ENCODE measurements around the gene ATL2.
A peak's percentile ranks its signal among the peaks of the same experiment; 100 is the strongest.
"Not testable (repeated sequence)": the region's sequence is repeated elsewhere in the genome, so short reads cannot be mapped to it uniquely, and the experiment has no call there.

Gene ATL2

DNA sequence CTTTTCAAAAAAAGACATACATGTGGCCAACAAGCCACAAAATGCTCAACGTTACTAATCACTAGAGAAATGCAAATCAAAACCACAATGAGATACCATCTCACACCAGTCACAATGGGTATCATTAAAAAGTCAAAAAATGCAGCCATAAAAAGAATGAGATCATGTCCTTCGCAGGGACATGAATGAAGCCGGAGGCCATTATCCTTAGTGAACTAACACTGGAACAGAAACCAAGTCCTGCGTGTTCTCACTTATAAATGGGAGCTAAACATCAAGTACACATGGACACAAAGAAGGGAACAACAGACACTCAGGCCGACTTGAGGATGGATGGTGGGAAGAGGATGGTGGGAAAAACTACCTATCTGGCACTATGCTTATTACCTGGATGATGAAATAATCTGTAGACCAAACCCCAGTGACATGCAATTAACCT lies 17.8 kb upstream of the ATL2 start:
- peak; percentile 48 for FAIRE-seq
- DNase-seq (ENCODE audit: extremely low spot score, insufficient read length, low read depth), result no peak

DNA sequence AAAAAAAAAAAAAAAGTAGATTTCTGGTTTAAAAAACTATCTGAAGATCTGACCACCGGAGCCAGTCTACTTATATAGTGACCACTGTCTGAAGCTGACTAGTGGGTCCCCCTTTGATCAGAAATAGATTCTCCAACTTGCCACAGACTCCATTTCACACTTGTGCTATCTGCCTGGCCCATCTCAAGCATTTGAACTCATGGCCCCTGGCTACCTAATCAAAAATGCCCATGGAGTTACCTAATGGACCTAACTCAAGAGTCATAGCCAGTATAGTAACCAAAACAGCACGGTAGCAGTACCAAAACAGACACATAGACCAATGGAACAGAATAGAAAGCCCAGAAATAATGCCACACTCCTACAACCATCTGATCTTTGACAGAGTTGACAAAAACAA lies 17.0 kb upstream of the ATL2 start:
- DNase-seq (ENCODE audit: extremely low spot score, insufficient read length, low read depth) (no peak), FAIRE-seq (no peak)

DNA sequence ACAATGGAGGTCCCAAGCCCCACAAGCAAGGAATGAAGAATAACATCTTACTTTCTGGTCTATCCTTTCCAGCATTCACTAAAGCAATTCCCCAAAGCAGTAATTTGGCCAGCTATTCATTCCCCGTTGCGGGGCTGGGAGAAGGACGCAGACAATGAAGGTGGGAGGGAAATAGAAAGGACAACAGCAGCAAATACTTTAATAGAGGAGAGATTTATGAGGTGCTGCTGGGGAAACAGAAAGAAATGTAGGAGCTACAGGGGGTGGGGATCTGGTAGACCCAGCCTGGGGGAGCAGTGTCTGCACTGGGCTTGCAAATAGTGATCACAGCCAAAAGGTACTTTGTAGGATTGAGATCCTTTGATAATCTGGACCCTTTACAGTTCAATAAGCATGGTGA lies 13.9 kb upstream of the ATL2 start:
- FAIRE-seq, result no peak
- DNase-seq (ENCODE audit: extremely low spot score, insufficient read length, low read depth), result no peak

DNA sequence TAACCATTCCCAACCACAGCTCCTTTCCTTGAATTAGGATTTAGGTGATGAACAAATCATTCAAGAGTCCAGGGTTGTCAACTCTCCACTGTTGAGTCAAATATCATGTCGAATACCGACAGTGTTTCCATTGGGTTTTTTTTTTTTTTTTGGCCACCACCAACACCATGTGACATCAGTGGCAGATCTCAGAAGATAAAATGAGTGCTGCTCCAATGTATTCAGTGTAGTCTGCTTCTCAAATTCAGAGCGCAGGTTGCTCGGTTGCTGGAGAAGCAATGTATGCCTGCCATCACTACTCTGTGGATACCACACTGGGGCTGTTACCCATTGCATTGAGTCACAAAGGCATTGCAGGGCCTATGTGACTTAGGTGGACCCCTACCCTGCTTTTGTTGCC lies 10.8 kb upstream of the ATL2 start:
- no peak for FAIRE-seq
- no peak for DNase-seq (ENCODE audit: extremely low spot score, insufficient read length, low read depth)

DNA sequence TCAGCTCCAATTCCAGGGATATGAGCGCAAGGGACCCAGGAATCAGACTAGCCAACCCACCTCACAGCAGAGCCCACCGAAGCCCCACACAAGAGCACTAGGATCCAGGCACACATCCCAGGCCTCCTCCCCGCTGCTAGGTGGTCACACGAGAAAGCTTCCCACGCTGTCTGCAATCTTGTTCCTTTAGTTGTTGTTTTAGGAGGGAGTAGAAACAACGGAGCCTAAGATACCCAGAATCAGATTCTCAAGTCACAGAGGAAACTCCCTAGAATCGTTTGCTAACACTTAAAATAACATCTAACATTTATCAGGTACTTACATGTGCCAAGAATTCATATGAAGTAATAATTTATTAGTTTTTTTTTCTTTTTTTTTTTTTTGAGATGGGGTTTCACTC lies 9.7 kb upstream of the ATL2 start:
- FAIRE-seq, result no peak

DNA sequence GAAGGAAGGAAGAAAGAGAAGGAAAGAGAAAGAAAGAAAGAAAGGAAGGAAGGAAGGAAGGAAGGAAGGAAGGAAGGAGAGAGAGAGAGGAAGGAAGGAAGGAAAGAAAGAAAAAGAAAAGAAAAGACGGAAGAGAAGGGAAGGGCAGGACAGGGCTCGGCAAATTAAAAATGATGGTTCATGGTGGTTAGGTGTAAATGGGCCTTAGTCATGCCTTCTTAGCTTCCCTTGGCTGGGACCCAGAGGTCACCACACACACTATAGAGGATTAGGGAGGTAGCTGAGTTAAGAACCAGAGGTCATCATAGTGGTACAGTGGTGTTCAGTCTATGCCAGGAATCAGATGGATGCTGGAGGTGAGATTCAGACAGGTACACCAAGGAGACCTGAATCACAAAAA lies 9.3 kb upstream of the ATL2 start:
- no peak for FAIRE-seq
- no peak for DNase-seq (ENCODE audit: extremely low spot score, insufficient read length, low read depth)

More for the DNA sequence above, 9.7 kb upstream of the ATL2 start:
- DNase-seq (ENCODE audit: extremely low spot score, insufficient read length, low read depth), result no peak

DNA sequence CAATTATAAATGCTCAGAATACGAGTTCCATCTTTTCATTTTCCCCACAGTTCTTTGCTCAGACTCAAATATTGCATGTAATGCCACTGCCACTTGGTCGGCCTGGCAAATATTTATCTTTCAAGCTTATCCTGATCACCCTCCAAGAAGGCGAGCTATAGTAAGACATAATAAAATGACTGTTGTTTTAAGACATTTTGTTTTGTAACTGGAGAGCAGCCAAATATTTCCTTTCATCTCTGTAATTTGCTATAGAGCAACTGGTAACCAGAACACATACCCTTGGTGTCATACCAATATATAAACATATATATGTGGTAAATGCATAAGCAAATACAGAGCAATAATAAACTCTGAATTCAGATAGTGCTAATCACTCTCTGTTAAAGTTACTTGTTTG lies 7.3 kb upstream of the ATL2 start:
- no peak for FAIRE-seq
- no peak for DNase-seq (ENCODE audit: extremely low spot score, insufficient read length, low read depth)

DNA sequence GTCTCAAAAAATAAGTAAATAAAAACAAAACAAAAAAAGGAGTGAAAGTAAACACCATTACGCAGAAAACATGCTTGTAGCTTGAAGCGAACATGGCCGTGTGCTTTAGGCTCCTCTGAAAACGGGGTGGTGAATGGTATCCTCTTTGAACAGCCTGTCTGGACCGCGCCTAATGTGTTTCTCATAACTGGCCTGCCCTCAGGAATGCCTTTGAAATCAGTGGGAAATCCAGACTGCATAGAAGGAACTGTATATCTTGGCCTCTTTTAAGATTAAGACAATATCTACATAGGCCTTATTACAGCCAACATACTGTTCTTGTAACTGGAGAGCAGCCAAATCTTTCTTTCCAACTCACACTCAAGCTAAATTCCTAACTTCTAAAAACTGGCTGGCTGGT lies 6.7 kb upstream of the ATL2 start:
- not testable (repeated sequence) for FAIRE-seq; DNase-seq (ENCODE audit: extremely low spot score, insufficient read length, low read depth)

DNA sequence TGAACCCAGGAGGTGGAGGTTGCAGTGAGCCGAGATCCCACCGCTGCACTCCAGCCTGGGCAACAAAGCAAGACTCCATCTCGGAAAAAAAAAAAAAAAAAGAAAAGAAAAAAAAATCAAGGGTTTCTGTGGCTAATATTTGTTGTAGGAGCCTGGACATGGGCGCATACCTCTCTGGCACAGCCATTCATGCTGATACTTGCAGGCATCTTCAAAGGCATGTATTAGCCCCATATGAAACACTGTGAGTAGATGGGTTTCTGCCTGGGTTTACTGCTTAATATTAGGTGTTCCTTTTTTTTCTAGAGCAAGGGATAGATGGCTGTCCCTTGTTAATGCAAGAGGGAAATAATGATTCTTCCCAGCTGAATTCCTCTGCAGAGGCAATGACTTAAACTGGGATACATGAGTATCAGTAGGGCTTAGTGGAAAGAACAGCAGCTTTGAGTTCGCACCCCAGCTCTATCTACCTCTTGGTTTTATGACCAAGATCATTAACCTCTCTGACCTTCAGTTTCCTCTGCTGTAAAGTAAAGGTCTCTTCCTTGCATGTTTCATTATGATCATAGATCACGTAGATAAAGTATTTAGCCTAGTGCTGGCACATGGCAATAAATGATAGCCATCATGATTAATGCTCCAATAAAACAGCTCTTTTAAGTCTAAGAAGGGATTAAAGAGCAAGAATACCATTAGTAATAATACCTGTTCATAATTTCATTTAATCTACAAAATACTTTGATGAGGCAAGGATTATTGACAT lies 4.5 kb upstream of the ATL2 start:
- FAIRE-seq (no peak), DNase-seq (ENCODE audit: extremely low spot score, insufficient read length, low read depth) (no peak)

DNA sequence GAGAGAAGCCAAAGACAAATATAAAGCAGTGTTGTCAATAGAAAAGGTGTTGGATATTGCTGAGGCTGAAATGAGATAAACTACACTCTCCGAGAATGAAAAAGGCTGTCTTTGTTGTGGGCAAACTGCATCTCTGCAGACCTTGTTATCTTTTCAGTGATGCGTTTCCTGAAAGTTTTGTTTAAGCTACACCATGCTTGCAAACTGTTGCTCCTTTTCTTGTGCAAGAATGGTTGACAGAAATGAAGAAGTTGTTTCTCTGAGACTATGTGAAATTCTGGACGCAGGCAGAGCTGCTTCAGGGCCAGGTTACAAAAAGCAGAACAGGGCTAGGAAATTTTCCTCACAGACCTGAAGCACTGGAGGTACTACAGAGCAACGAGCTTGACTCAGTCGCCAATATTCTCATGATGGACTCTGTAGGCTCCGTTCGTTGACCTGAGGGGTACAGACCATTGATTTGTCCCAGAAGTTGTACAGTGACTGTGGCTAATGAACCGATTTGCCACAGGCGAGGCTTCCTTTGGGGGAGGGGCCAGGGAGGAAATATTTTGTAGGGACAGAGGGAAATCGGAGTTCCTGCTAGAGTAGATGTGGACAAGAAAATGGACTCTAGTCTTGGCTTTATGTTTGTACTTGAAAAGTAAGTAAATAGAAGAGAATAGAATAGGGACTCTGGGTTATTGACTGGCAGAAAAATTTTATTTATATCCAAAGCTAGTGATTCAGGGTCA lies 3.5 kb upstream of the ATL2 start:
- DNase-seq (ENCODE audit: extremely low spot score, insufficient read length, low read depth), result no peak
- FAIRE-seq, result no peak

DNA sequence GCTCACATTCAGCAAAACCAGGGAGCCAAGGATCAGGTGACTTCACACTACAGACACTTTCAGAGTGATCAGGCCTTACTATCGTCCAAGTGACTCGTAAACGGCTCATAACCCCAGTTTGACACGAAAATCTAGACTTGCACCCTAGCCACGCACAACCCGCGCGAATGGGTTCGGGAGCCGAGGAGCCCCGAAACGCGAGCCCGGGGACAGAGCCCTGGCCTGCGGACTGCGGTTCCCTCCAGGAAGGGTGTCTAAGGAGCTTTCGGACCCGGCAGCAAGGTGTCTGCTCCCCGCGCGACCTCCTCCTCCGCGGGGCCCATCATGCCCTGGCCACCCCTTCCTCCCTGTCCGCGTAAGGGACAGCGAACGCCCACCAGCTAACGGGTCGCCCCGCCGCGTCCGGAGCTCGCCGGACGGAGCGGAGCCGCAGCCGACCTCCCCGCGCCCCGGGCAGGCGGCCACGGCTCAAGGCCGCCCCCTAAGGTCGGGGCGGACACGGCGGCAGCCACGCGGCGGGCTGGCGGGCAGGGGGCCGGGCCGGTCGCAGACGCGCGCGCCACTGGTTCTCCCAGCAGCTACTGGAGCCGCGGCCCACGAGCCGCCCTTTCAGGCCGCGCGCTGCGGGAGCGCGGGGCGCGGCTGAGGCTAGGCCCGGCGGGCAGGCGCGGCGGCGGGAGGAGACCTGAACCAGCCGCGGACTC lies 575 bp downstream of the ATL2 start:
- FAIRE-seq (peak; percentile 15), DNase-seq (ENCODE audit: extremely low spot score, insufficient read length, low read depth) (peak; percentile 61)

DNA sequence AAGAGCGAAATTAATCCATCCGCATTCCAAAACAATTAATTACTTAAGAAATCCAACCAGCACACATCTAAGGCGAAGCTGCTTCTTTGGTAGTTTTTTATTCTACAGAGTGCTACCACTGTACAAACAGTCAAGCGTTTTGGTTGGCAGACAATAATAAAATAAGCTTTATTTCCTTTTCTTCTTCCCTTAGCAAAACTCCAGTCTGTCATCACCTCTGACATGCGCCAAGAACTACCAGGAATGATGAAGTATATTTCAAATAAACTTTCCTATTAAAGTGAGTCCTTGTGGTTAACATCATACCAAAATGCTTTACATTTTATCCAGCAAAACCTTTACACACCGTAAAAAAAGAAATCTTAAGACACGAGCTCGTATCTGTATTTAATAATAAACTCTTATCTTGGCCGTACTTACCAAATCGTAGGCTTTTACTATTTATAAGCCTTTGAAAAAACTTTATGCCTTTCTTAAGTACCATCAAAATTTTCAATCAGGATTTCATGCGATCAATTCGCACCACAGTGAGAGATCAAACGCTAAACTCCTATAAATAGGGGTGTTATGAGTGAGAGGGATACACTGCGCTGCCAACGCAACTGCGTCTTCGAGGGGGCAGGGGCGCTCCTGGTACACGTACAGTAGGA lies 1.3 kb downstream of the ATL2 start:
- FAIRE-seq, result peak; percentile 51
- peak; percentile 39 for DNase-seq (ENCODE audit: extremely low spot score, insufficient read length, low read depth)

DNA sequence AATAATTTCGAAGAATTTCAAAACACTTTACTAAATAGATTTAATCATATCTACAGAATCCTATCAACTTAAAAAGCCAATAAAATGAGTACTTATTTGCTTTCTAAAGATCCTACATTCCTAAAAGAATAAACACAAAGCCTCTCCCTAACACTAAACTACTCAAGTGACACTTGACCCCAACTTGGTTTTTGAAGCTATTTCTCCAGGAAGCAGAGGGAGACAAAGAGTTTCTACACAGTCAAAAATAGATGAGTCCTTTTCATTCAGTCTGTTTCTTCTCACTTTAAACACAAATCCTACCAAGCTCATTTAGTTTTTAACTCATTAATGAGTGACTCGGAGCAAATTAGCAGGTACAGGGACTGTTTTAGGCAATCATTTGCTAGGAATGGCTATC lies 2.1 kb downstream of the ATL2 start:
- no peak for FAIRE-seq
- DNase-seq (ENCODE audit: extremely low spot score, insufficient read length, low read depth), result no peak

DNA sequence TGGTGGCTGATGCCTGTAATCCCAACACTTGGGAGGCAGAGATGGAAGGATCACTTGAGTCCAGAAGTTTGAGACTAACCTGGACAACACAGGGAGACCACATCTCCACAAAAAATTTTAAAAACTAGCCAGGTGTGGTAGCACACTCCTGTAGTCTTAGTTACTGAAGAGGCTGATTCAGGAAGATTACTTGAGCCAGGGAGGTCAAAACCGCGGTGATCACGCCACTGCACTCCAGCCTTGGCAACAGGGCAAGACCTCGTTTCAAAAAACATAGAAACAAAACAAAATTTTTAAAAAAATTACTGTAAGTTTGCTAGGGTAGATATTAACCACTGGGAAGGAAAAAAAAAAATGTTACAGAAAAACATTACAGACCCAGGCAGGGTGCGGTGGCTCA lies 5.8 kb downstream of the ATL2 start:
- DNase-seq (ENCODE audit: extremely low spot score, insufficient read length, low read depth) (no peak), FAIRE-seq (no peak)

DNA sequence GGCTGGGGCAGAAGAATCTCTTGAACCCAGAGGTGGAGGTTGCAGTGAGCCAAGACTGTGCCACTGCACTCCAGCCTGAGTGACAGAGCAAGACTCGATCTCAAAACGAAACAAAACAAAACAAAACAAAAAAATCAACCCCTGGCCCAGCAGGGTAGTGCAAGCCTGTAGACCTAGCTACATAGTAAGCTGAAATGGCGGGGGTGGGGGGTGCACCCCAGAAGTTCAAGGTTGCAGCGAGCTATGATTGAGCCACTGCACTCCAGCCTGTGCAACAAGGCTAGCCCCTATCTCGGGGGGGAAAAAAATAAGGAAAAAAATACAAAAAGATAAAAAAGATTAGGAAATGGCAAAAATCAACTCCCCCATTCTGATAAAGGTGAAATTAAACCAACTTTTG lies 6.4 kb downstream of the ATL2 start:
- FAIRE-seq, result no peak
- no peak for DNase-seq (ENCODE audit: extremely low spot score, insufficient read length, low read depth)

DNA sequence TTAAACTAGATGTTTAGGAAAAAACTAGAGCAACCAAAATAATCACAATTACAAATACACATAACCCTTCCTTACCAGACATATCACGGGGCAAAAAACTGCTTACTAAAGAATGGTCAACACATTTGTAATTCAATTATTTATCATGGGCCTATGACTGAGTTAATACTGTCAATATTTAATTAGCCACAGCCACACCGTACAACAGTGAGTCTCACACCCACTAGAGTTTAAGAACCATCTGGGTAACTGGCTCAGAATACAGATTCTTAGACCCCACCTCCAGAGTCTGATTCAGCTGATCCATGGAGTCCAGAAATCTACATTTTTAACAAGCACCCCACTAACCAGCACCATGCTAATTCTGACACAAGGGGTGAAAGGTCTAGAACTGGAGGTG lies 14.8 kb downstream of the ATL2 start:
- no peak for DNase-seq (ENCODE audit: extremely low spot score, insufficient read length, low read depth)
- FAIRE-seq, result no peak

DNA sequence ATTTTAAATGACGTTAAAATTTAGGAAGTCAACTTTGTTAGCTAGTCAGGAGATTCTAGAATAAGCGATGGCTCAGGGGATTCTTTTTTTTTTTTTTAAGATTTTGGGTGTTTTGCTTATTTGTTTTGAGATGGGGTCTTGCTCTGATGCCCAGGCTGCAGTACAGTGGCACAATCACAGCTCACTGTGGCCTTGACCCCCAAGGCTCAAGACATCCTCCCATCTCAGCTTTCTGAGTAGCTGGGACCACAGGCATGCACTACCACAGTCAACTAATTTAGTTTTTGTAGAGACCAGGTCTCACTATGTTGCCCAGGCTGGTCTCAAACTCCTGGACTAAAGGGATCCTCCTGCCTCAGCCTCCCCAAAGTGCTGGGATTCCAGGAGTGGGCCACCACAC lies 16.9 kb downstream of the ATL2 start:
- FAIRE-seq, result no peak
- DNase-seq (ENCODE audit: extremely low spot score, insufficient read length, low read depth), result no peak

DNA sequence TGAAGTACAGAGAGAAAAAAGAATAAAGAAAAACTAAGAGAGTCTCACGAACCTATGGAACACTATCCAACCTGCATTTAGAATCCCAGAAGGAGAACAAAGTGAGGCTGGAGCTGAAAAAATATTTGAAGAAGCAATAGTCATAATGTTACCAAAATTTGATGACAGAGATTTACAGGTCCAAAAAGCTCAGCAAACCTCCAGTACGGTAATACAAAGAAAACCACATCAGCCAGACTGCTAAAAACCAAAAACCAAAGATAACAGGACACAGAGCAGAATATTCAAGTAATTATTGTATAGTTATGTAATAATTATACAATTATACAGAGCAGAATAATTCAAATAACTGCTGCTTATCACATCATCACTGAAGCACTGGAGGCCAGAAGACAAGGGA lies 23.7 kb downstream of the ATL2 start:
- DNase-seq (ENCODE audit: extremely low spot score, insufficient read length, low read depth) (no peak), FAIRE-seq (no peak)

DNA sequence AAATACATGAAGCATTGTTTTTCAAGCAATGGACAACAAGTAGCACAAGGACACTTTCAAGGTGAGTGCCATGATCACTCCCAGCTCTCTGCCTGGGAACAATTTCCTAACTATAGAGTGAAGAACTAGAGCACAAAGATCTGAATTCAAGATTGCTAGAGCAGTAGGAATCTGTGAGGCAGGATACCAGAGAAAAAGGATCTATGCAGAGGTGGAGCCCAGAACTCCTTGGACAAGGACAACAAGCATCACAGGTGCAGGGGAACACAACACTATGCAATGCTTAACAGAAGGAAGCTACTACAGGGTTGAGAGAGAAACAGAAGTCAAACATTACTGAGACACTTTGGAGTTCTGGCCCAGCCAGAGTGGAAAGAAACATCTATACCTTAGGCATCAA lies 24.7 kb downstream of the ATL2 start:
- no peak for DNase-seq (ENCODE audit: extremely low spot score, insufficient read length, low read depth)
- FAIRE-seq, result no peak

DNA sequence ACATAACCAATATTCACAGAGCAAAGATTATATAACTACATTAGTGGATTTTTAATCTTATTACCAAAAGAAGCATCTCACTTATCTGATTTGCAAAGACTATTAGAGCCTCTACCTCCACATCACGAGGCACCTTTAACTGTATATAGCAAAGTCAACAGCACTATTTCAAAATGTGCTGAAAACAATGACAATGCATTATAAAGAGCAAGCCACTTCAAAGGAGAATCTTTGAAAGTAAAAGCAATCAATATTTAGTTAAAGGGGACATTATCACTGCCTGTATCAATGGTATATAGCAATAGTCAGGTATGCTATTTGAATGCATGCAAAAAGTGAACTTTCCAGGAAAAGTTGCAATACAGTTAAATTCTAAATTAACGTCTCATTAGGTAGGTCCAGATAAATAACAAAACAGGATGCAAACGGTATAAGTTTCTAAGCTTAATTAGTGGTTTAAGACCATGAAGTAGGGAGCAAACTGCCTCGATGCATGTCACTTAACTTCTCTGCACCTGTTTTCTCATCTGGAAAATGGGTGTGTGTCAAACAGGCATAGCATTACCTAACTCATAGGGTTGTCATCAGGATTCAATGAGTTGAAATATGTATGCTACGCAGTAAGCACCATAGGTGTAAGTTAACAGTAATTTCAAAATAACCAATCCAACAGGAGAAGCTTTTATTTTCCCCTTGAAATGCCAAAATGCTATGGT lies 31.6 kb downstream of the ATL2 start:
- no peak for FAIRE-seq

More for the DNA sequence above, 31.6 kb downstream of the ATL2 start:
- DNase-seq (ENCODE audit: extremely low spot score, insufficient read length, low read depth), result no peak

Measured in GM18507 (cell line).